ENCODE measurements around the gene WSCD1.

Gene WSCD1

GRCh38 chr17:6079155-6079888 is 9.1 kb downstream of the WSCD1 start:
- no peak for DNase-seq (ENCODE audit: low read depth)
- no peak overlapping the region for H3K4me3 ChIP-seq (ENCODE audit: control insufficient read depth, low read depth, low read length)

DNA sequence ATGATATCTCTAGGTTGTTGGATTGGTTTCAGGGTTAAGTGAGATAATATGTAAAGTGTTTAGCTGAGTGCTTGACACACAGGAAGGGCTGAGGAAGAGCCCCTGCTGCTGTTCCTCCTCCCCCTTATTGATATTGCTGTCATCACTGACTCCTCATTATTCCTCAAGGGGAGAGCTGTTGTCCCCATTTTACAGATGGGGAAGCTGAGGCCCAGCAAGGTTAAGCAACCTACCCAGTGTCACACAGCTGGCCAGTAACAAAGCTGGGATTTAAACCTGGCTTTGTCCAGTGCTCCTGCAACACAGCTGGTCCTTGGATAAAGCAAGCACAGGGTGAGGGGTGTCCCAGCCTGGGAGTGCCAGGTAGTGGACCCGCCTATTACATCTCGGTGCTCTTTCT is 9.8 kb downstream of the WSCD1 start:
- DNase-seq (ENCODE audit: low read depth): no peak
- TF ChIP-seq, protein P1, sequence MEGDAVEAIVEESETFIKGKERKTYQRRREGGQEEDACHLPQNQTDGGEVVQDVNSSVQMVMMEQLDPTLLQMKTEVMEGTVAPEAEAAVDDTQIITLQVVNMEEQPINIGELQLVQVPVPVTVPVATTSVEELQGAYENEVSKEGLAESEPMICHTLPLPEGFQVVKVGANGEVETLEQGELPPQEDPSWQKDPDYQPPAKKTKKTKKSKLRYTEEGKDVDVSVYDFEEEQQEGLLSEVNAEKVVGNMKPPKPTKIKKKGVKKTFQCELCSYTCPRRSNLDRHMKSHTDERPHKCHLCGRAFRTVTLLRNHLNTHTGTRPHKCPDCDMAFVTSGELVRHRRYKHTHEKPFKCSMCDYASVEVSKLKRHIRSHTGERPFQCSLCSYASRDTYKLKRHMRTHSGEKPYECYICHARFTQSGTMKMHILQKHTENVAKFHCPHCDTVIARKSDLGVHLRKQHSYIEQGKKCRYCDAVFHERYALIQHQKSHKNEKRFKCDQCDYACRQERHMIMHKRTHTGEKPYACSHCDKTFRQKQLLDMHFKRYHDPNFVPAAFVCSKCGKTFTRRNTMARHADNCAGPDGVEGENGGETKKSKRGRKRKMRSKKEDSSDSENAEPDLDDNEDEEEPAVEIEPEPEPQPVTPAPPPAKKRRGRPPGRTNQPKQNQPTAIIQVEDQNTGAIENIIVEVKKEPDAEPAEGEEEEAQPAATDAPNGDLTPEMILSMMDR (conservative IDR thresholded peaks at IDR 0.05; ENCODE audit: control insufficient read depth, insufficient read depth, low read depth, low read length): no peak
- no peak overlapping the region for H3K4me3 ChIP-seq (ENCODE audit: control insufficient read depth, low read depth, low read length)

More at GRCh38 chr17:6079155-6079888, 9.1 kb downstream of the WSCD1 start:
- TF ChIP-seq, protein P1 (conservative IDR thresholded peaks at IDR 0.05; ENCODE audit: control insufficient read depth, insufficient read depth, low read depth, low read length): no peak

DNA sequence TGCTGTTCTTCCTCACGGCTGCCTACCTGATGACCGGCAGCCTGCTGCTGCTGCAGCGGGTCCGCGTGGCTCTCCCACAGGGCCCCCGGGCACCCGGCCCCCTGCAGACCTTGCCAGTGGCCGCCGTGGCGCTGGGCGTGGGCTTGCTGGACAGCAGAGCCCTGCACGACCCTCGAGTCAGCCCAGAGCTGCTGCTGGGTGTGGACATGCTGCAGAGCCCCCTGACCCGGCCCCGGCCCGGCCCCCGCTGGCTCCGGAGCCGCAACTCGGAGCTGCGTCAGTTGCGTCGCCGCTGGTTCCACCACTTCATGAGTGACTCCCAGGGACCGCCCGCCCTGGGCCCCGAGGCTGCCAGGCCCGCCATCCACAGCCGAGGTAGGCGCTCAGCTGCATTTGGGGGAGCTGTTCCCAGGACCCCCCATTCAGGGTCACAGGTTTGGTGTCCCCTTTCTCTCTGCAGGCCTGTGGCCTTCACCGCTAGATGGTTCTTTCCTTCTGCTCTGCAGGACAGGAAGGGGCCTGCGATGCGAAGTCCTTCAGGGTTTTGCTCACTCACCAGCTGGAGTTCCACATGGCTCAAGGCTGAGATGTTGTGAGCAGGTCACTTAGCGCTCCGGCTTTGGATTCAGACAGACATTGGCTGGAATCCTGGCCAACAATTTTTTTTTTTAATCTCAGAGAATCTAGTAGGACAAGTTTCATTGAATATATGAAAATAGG is 10.7 kb downstream of the WSCD1 start:
- DNase-seq (ENCODE audit: low read depth): no peak
- H3K4me3 ChIP-seq (ENCODE audit: control insufficient read depth, low read depth, low read length): no peak overlapping the region
- TF ChIP-seq, protein P1 (conservative IDR thresholded peaks at IDR 0.05; ENCODE audit: control insufficient read depth, insufficient read depth, low read depth, low read length): no peak

- TF ChIP-seq, protein P1 (conservative IDR thresholded peaks at IDR 0.05; ENCODE audit: control insufficient read depth, insufficient read depth, low read depth, low read length): no peak
- DNase-seq (ENCODE audit: low read depth): no peak
- no peak overlapping the region for H3K4me3 ChIP-seq (ENCODE audit: control insufficient read depth, low read depth, low read length)
Observed at GRCh38 chr17:6082335-6082734, 12.2 kb downstream of the WSCD1 start.

GRCh38 chr17:6084311-6085161 is 14.4 kb downstream of the WSCD1 start:
- TF ChIP-seq, protein P1 (conservative IDR thresholded peaks at IDR 0.05; ENCODE audit: control insufficient read depth, insufficient read depth, low read depth, low read length): no peak
- DNase-seq (ENCODE audit: low read depth): no peak
- H3K4me3 ChIP-seq (ENCODE audit: control insufficient read depth, low read depth, low read length): no peak overlapping the region

GRCh38 chr17:6085812-6086211 is 15.6 kb downstream of the WSCD1 start:
- H3K4me3 ChIP-seq (ENCODE audit: control insufficient read depth, low read depth, low read length): no peak overlapping the region
- TF ChIP-seq, protein P1 (conservative IDR thresholded peaks at IDR 0.05; ENCODE audit: control insufficient read depth, insufficient read depth, low read depth, low read length): no peak
- DNase-seq (ENCODE audit: low read depth): no peak
